Right atrium auricular region (tissue), 2 donors: Measurements from ENCODE around the gene GPI. TPM values are rescaled to one million over a fixed set of nuclear protein-coding genes. Genes with fewer than 3 reads are reported as not detected.

ENCODE experiments used
- DNase-seq: peaks from one replicate; pipeline ENCODE4 v3.0.0-alpha.2; 2019; ENCODE audit warnings: low spot score
- H3K27ac ChIP-seq, 2 donors: fragments of 200-600 bp; sonication (generic); 1 replicate in 1 of 2; 2 replicates in 1 of 2; pipeline ENCODE4 v1.5.1; 2016 to 2019
- H3K27me3 ChIP-seq, 2 donors: fragments of 200-600 bp; sonication (generic); one replicate each; pipeline versions ENCODE4 v1.5.1 to v1.6.0; 2017 to 2019
- H3K36me3 ChIP-seq: fragments of 200-600 bp; sonication (generic); one replicate; pipeline ENCODE4 v1.5.1; 2016
- H3K4me1 ChIP-seq, 2 donors: fragments of 200-600 bp; sonication (generic); one replicate each; pipeline versions ENCODE4 v1.5.1 to v1.6.0; 2017 to 2019
- H3K4me3 ChIP-seq, 2 donors: fragments of 200-600 bp; sonication (generic); 1 replicate in 1 of 2; 2 replicates in 1 of 2; pipeline ENCODE4 v1.5.1; 2017 to 2019; ENCODE audit warnings: mild to moderate bottlenecking in 1 of 2, moderate library complexity in 1 of 2
- H3K9me3 ChIP-seq, 2 donors: fragments of 200-600 bp; sonication (generic); one replicate each; pipeline ENCODE4 v1.5.1; 2019
- CTCF ChIP-seq, 2 donors: fragments of 200-600 bp; sonication (generic); IDR thresholded peaks; one replicate each; pipeline ENCODE4 v1.5.1; 2019; ENCODE audit warnings: antibody characterized with exemption in 2 of 2
- total RNA-seq, 2 donors: library from RNA; depleted of rRNA; stranded (reverse); fragments of >200 nt; gene quantifications; one replicate each; pipeline ENCODE4 v1.1.0, GENCODE V29; 2016

The GPI gene
- total RNA-seq, 2 donors from 2014 or later: 340 to 413 TPM

- no peak overlapping the region for H3K4me3 ChIP-seq
- no peak for TF ChIP-seq CTCF (IDR thresholded peaks at IDR 0.05)
- H3K27me3 ChIP-seq: no peaks in the 10 kb centered on the region
- peaks cover 0 to 8% of the 10 kb centered on the region in 2 donors for H3K4me1 ChIP-seq
- peaks cover 88% of the 10 kb centered on the region for H3K36me3 ChIP-seq
- H3K27ac ChIP-seq: peak overlapping the region in 1 of 2 donors; percentile 35
- H3K9me3 ChIP-seq: no peaks in the 10 kb centered on the region
- DNase-seq: no peak
These were observed 32.8 kb upstream of the GPI start for GRCh38 chr19:34332027-34332760.

GRCh38 chr19:34335914-34336313 is 29.1 kb upstream of the GPI start:
- Histone ChIP-seq H3K9me3 (no peaks in the 10 kb centered on the region), H3K36me3 (peaks cover 82% of the 10 kb centered on the region), H3K4me3 (no peak overlapping the region), H3K4me1 (peaks cover 0 to 14% of the 10 kb centered on the region in 2 donors), H3K27me3 (no peaks in the 10 kb centered on the region), H3K27ac (no peak overlapping the region)
- TF ChIP-seq CTCF (IDR thresholded peaks at IDR 0.05): no peak
- no peak for DNase-seq

GRCh38 chr19:34336781-34337271 is 28.2 kb upstream of the GPI start:
- no peaks in the 10 kb centered on the region for H3K9me3 ChIP-seq
- peak; percentile 34 to 72 for TF ChIP-seq CTCF (IDR thresholded peaks at IDR 0.05)
- DNase-seq: no peak
- peaks cover 0 to 14% of the 10 kb centered on the region in 2 donors for H3K4me1 ChIP-seq
- peak overlapping the region in 1 of 2 donors; percentile 3 for H3K27ac ChIP-seq
- H3K36me3 ChIP-seq: peaks cover 82% of the 10 kb centered on the region
- no peaks in the 10 kb centered on the region for H3K27me3 ChIP-seq
- no peak overlapping the region for H3K4me3 ChIP-seq

- no peaks in the 10 kb centered on the region for H3K27me3 ChIP-seq
- H3K36me3 ChIP-seq: peaks cover 82% of the 10 kb centered on the region
- TF ChIP-seq CTCF (IDR thresholded peaks at IDR 0.05): no peak
- H3K4me3 ChIP-seq: no peak overlapping the region
- no peaks in the 10 kb centered on the region for H3K9me3 ChIP-seq
- no peak for DNase-seq
- H3K27ac ChIP-seq: peak overlapping the region; percentile 3 to 30
- peaks cover 0 to 14% of the 10 kb centered on the region in 2 donors for H3K4me1 ChIP-seq
These were observed 27.3 kb upstream of the GPI start for GRCh38 chr19:34337739-34338138.

- Histone ChIP-seq H3K9me3 (no peaks in the 10 kb centered on the region), H3K36me3 (peaks cover 64% of the 10 kb centered on the region), H3K4me3 (no peak overlapping the region), H3K4me1 (peaks cover 0 to 7% of the 10 kb centered on the region in 2 donors), H3K27me3 (no peaks in the 10 kb centered on the region), H3K27ac (no peak overlapping the region)
- no peak for DNase-seq
- TF ChIP-seq CTCF (IDR thresholded peaks at IDR 0.05): no peak
These were observed 22.9 kb upstream of the GPI start for GRCh38 chr19:34341935-34342680.
